Brain microvascular endothelial cell (primary cell): ENCODE results near the gene KLHL26.
A peak's percentile ranks its signal among the peaks of the same experiment; 100 is the strongest.

Experiments
- DNase-seq: peaks from one replicate; pipeline ENCODE4 v3.0.0-alpha.2; 2020
- H3K27ac ChIP-seq: fragments of 250-450 bp; sonication (Bioruptor Pico); 2 replicates; pipeline ENCODE4 v1.5.1; 2020; ENCODE audit warnings: mild to moderate bottlenecking, moderate library complexity
- H3K27me3 ChIP-seq: fragments of 250-450 bp; sonication (Bioruptor Pico); replicated peaks from 2 replicates; pipeline ENCODE4 v1.5.1; 2020; ENCODE audit warnings: mild to moderate bottlenecking
- H3K36me3 ChIP-seq: fragments of 250-450 bp; sonication (Bioruptor Pico); replicated peaks from 2 replicates; pipeline ENCODE4 v1.5.1; 2020; ENCODE audit warnings: mild to moderate bottlenecking
- H3K4me3 ChIP-seq: 2 replicates; pipeline ENCODE4 v1.5.1; 2011; ENCODE audit warnings: low read depth, mild to moderate bottlenecking, control low read depth, low read length, moderate library complexity
- CTCF ChIP-seq: IDR thresholded peaks from 2 replicates; pipeline ENCODE4 v1.5.1; 2011; ENCODE audit warnings: low read depth, mild to moderate bottlenecking, moderate library complexity, low read length, control low read depth, inconsistent platforms; ENCODE audit errors: missing control alignments
- in situ Hi-C: cut with HindIII; loops from 2 replicates; pipeline ENCODE4 v1.10.0; 2017; ENCODE audit warnings: low sequenced_read_pairs, low pct_ligation_motif_present

Gene KLHL26

GRCh38 chr19:18601875-18602274 lies 35.0 kb upstream of the KLHL26 start:
- no peak overlapping the region for H3K4me3 ChIP-seq
- no peaks in the 10 kb centered on the region for H3K36me3 ChIP-seq
- TF ChIP-seq CTCF: no peak
- in situ Hi-C loops: no loop called here
- DNase-seq: no peak
- H3K27ac ChIP-seq: no peak overlapping the region
- peaks cover 32% of the 10 kb centered on the region for H3K27me3 ChIP-seq

- H3K27me3 ChIP-seq: peaks cover 44% of the 10 kb centered on the region
- in situ Hi-C loops: no loop called here
- TF ChIP-seq CTCF: peak; percentile 67
- no peak for DNase-seq
- H3K36me3 ChIP-seq: no peaks in the 10 kb centered on the region
- no peak overlapping the region for H3K27ac ChIP-seq
- peak overlapping the region; percentile 34 for H3K4me3 ChIP-seq
Observed at GRCh38 chr19:18603255-18603957, 33.4 kb upstream of the KLHL26 start.

- H3K27ac ChIP-seq: no peak overlapping the region
- no peak for TF ChIP-seq CTCF
- no peak for DNase-seq
- in situ Hi-C loops: no loop called here
- no peak overlapping the region for H3K4me3 ChIP-seq
- no peaks in the 10 kb centered on the region for H3K36me3 ChIP-seq
- peaks cover 51% of the 10 kb centered on the region for H3K27me3 ChIP-seq
Observed at GRCh38 chr19:18603958-18604819, 32.6 kb upstream of the KLHL26 start.

GRCh38 chr19:18604820-18605159 lies 32.0 kb upstream of the KLHL26 start:
- H3K4me3 ChIP-seq: no peak overlapping the region
- no peak for TF ChIP-seq CTCF
- H3K27me3 ChIP-seq: peaks cover 57% of the 10 kb centered on the region
- no peak overlapping the region for H3K27ac ChIP-seq
- no peaks in the 10 kb centered on the region for H3K36me3 ChIP-seq
- no peak for DNase-seq
- in situ Hi-C loops: no loop called here

GRCh38 chr19:18605196-18605545 lies 31.7 kb upstream of the KLHL26 start:
- TF ChIP-seq CTCF: no peak
- DNase-seq: no peak
- peaks cover 61% of the 10 kb centered on the region for H3K27me3 ChIP-seq
- no peaks in the 10 kb centered on the region for H3K36me3 ChIP-seq
- peak overlapping the region; percentile 32 for H3K4me3 ChIP-seq
- no peak overlapping the region for H3K27ac ChIP-seq
- in situ Hi-C loops: no loop called here
